HG03565 (cell line): ENCODE data around the gene RCAN1.
"Not testable (repeated sequence)": the region's sequence is repeated elsewhere in the genome, so short reads cannot be mapped to it uniquely, and the experiment has no call there.

Source experiments
- ATAC-seq: cut with Tn5 transposase; IDR thresholded peaks from one replicate; pipeline ENCODE4 v1.9.1; 2021; ENCODE audit warnings: mild to moderate bottlenecking, moderate library complexity; ENCODE audit not compliant: unreplicated experiment

Gene RCAN1

DNA sequence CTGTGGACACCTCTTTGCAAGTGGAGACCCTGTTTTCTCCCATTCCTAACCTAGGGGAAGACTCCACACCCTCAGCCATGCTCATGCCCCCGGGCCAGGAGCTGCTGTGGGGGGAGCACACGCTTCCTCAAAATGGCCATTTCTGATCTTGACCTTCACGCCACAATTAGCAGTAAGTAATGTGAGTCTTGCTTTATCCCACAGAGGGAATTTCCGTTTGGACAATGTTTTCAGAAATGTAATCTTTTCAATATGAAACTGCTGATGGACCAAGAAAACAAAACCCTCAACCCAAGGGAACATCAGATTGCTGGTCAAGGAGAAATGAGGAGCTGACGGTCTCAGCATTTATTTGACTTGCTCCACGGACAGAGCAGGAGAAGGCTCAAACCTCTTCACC is 94.6 kb downstream of the RCAN1 start:
- no peak for ATAC-seq

DNA sequence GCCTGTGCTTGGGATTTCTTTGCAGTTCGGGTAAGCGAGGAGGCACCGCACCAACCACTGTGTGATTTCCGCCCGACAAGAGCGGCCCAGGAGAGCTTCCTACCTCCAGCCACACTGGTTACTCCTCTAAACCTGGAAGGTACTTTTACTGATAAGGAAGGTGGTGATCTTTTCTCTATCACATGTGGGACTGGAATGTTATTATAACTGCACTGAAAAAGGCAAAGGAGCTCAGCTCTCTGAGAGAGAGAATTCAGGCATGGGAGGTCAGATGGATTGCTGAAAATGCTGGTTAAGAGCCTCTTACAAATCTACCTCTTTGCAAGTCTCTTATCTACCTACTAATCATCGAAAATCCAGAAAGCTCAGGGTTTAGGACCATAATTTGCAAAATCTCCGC is 95.2 kb downstream of the RCAN1 start:
- ATAC-seq, result no peak

DNA sequence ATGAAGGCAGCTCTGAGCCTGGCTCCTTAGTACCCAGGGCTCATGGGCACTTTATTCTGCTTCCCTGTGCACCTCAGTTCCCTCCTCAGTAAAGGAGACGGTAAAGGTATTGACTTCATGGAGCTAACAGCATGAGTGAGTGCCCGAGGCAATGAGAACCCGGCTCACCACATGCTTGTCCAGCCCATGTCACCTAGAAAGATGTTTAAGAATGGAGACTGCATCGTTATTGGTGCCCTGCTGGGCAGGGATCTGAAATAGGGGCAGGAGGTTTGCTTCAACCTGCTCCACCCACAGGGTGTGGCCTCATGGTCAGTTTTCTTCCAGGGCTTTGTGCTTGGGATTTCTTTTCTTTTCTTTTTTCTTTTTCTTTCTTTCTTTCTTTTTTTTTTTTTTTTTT is 95.9 kb downstream of the RCAN1 start:
- ATAC-seq, result no peak

DNA sequence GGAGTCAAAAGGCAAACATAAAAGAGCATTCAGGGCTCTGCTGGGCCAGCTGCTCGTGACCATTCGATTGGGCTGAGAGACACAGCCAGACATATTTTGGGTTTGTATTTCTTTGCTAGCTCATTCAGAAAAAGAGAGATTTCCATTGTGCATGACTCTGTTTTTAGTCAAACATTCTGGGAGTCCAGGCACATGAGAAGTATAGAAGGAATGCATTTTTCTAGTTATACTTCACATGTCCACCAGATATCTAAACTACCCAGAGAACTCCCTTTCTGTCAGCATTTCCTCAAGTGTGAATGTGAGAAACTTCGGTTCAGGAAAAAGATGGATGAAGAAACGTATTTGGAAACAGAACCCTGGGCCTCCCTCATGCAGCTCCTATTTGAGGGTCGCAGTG is 96.6 kb downstream of the RCAN1 start:
- no peak for ATAC-seq

DNA sequence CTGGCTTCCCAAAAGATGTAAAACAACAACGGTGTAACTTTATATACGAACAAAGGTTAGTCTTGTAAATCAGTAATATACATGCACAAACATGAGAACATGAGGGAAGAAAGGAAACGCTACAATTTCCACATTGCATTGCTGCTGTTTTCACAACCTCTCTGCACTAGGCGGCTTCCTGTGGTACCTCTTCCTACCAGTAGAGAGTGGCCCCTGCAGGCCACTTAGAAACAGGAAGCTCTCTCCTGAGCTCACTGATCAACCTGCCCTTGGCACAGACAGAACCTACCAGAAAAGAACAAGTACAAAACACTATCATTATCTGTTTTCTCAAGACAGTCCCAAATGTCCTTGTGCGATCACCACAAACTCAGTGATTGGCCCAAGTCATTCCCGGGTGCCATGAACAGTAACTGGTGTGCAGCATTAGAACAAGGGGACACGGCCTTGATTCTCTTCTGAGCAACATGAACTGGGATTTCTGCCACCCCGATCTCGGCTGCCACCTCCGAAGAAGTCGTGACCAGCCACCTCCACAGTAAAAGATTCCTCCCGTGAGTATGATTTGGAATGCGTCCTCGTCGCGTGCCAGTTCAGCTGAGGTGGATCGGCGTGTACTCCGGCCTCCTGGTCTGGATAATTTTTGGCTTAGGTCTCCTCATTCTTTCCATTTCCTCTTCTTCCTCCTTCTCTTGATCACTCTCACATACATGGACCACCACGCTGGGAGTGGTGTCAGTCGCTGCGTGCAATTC is 97.2 kb downstream of the RCAN1 start:
- no peak for ATAC-seq

DNA sequence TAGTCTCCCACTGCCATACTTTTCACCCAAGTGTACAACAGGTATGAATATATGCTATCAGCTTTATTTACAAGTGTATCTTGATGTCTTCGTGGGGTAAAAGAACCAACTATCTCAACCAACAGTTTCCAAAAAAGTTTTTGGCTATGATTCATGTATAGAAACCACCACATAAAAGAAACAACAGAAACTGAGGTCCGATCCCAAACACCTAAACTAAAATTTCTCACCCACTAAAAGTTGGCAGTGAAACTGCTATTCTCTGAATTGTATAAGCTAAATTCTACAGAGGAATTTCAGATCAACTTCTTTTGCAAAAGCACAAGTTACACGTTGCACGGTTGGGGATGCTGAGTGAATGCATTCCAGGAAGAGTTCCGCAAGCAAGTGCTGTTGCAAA is 97.9 kb downstream of the RCAN1 start:
- no peak for ATAC-seq

DNA sequence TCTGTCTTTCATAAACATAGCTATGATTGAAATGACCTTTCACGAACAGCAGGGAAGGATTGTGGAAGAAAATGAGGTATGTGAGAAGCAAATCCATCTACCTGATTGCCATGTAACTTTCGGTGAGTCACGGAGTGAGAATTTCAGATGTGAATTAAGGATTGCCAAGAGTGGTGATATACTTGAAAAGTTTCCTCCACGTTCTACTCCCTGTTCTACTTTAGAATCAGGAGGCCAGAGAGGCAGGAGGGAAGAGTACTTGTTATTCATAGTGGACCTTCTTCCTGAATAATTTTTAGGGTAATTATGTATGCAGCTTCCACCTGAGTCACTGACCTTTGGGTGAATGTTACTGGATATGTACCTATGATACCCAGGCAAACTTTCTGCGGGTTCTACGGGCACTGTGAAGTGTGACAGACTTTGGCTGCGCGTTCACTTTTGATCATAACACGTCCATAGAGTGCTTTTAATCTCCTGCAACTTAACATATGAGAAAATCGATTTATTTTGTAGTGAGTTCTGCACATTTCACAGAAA is 100.3 kb downstream of the RCAN1 start:
- ATAC-seq, result no peak

DNA sequence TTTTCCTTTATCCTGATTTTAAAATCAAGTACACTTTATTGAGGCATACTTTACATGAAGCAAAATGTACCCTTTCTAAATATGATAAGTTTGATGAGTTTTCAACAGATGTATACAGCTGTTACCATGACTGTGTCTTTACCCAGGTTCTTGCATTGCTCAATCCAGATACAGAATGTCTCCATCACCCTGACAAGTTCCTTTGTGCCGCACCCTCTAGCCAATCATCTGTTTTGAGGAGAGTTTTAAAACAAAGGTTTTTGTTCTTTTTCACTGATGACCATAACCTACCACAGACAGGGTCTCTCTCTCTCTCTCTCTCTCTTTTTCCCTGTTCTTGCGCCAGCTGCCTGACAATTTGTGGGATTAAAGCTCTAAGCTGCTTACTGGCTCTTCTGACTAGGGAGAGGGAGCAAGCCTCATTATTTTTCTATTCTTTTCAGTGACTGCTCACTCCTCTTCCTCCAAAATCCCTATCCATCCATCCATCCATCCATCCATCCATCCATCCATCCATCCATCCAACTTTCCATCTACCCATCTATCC is 101.7 kb downstream of the RCAN1 start:
- no peak for ATAC-seq

DNA sequence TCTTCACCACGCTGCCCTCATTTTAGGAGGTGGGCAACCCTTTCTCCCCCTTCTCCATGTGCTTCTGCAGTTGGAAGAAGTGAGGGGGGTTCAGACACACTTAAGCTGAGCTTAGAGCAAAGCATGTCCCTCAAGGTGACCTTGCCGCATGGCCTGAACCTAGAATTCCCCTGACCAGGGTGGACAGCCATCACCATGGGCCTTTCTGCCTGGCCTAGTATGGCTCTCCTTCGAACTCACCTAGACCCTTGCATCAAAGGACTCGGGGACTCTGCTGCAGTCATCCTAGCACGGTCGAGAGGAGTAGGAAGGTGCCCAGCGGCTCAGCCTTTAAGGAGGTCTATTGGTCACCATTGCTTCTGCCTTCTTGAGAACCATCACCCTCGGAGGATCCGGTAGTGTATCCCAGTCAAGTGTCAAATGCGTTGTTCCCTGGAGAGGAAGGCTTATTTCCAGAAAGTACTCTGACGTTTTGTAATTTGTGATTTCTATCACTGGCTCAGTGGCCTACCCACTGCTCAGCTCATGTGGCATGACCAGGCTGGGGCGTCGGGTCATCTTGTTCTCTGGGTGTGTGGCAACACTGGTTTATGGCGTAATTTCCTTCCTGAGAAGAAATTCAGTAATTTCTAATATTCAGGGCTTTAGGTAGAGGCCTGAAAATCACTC is 103.0 kb downstream of the RCAN1 start, which contains the start of gene KCNE1:
TSS of gene KCNE1 (minus strand) at position 424 of the 669 bp plus-strand sequence. CDS start 62,576 bp downstream, outside the sequence.
- ATAC-seq, result no peak

DNA sequence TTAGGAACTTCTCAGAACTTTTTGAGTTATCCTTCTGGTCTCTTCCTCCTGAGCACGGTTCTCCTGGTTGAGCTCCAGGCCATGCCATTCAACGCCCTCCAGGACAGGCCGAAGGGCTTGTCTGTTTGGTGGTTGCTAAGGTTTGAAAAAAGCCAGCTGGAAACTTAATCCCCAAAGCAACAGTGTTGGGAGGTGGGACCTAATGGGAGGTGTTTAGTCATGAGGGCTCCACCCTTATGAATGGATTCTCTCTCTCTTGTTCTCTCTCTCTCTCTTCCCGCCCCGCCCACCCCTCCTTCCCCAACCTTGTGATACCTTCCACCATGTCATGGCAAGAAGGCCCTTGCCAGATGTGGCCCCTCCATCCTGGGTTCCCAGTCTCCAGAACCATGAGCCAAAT is 103.7 kb downstream of the RCAN1 start:
- ATAC-seq, result no peak

DNA sequence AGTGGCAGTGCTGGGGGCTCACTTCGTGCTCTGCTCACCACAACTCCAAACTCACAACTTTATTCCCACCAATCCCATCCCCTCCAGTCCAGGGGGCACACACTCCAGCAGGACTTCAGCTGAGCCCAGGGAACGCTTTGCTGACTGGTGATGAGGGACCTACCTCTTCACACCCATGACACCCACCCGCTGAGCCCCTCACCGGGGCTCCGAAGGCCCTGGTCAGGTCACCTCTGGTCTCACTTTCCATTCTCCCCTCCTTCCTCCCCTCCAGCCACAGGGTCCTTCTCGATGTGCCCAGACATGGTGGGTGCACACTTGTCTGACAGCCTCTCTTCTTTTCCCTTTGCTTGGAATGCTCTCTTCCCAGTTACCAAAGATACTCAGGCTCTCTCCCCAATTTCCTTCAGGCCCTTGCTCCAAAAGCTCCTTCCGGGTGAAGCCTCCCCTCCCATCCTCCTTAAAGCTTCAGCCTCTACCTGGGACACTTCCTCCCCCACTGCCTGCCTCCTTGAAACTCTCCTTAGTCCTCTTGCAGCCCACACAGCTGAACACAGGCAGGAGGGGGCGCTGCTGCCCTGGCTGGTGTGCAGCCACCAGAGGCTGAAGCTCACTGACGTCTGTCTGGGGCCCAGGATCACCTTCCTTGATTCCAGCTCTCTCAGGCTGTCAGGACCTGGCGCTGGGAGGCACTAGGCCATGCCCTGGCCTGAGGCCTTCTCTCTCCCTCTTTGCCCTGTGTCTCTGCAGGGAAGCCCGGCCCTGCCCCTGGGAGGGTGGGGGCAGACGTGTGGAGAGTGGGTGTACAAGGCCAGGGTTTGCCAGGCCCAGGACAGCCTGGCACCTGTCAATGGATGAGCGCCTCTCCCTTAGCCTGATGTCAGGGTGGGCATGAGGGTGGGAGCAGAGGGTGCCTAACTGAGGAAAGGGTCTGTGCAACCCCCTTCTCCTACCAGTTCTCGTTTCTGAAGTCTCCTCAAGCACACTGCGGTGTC is 104.5 kb downstream of the RCAN1 start:
- no peak for ATAC-seq

DNA sequence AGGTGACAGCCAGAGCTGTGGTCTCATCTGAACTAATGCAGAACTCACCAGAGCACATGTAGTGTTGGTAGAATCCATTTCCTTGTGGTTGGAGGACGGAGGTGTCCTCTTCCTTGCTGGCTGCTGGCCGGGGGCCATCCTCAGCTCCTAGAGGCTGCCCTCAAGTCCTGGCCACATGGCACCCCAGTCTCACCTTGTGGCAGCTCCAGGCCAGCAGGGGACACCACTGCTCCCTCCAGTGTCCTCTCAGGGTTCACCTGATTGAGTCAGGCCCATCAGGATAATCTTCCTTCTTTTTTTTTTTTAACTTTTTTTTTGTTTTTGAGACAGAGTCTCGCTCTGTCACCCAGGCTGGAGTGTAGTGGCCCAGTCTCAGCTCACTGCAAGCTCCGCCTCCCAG is 105.8 kb downstream of the RCAN1 start:
- ATAC-seq, result no peak

DNA sequence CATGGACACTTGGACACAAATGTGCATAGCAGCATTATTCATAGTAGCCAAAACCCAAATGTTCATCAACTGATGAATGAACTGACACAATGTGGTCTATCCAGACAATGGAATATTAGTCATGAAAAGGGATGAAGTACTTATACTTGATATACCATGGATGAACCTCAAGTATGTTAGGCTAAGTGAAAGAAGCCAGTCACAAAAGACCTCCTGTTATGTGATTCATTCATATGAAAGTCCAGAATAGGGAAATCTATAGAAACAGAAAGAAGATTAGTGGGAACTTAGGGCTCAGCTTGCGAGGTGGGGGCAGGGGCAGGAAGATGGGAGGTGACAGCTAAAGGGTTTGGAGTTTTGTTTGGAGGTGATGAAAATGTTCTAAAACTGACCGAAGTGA is 110.3 kb downstream of the RCAN1 start:
- no peak for ATAC-seq

DNA sequence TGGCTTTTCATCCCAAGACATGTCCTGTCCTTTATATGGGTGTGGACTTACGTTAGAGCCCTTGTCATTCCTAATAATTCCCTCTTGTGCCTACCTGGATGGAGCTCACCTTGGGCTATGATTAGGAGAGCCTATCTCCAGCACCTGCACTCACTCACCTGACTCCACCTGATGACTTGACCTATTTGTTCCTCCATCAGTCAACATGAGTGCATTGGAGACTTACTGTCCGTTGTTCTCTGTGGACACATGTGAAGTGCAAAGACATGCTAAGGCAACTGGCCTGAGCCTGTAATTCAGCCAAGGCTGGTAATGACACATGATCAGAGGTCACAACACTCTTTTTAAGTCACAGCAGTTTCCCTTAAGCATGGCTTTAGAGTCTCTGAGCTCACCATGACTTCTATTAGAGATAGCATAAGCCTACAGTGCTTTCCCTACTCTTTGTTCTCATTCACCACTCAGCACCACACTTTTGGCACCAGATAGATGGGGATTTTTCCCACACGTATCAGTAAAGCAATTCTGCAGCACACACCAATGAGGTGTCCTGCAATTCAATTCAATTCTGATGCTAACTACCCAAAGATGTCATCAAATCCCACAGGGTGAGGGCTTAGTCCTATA is 112.3 kb downstream of the RCAN1 start:
- no peak for ATAC-seq

DNA sequence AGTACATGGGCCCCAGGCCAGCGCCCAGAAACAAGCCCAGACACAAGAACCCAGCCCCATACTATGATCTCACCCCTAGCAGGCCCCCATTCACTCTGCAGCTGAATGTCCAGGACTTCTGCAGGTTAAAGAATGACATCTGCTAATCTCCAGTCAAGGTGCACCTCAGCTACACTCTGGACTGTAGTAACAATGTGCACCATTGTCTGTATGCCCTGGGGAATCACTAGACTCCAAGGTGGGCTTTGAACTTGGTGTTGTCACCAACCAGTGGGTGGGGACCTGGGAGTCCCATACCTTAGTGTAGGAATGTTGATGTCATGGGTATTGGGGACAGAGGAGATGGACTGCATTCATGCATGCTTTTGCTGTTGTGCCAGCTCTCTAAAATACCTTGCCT is 113.2 kb downstream of the RCAN1 start:
- no peak for ATAC-seq

DNA sequence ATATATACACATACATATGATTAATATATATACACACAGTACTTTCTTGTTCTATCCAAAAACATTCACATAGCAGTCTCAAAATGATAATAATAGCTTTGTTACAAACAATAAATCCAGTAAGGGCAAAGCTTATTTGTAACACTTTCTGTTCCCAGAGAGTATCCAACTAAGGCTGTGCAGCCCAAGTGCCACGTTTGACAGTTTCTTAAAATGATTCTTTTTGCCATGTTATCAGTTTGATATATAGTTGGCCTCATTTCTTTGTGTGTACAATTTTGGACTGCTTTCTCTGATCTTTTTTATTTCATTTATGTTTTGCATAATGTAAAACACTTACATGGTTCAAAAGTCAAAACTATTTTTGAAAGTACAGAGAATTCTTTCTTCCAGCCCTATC is 114.7 kb downstream of the RCAN1 start:
- ATAC-seq, result no peak

DNA sequence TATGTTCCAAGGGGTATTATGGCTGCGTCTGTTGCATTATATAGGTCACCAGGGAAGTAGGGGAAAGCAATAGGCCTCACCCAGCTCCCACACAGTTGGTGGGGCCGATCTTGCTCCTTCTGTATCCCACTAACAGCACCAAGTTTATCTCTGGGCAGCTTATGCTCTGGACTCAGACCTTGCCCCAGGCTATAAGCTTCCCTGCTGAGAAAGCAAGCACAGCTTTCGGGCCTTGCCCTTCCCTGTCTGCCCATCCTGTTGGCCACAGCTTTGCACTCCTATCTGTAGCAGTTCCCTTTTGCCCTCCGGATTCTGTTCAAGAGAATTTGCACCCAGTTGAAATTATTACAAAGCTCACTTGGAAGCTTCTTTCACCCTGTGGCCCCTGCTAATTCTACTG is 115.8 kb downstream of the RCAN1 start:
- ATAC-seq, result no peak

DNA sequence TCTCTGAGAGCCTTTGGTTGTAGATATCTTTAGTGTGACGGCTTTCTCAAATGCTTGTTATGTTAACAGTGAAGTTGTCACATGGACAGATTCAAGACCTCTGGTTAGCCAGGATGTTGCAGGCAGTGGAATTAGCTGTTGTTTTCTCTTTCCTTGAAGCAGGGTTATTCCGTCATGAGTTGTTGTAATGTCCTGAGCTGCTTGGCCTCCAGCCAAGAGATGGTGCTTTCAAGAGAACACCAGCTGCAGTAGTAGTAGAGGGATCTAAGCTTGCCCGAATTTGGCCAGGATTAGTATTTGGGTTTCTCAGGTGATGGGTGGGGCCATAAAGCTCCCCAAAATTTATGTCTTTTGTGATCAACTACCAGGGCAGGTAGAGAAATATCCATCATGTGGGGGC is 116.3 kb downstream of the RCAN1 start:
- ATAC-seq, result no peak

DNA sequence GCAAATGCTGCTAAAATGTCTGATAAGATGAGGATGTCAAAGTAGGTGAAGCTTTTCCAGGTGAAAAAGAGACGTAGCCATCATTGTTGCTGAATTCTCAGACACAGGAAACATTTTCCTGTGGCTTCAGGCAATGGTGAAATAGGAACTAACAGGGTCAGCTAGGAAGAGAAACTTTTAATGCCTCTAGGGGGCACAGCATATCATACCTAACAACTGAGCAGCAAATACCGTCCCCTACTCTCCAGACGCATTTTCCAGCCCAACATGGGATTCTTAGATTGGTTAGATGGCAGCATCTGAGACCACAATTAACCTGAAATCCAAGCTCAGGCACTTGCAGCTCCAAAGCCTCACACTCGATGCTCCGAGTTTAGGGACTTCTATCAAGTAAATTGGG is 131.1 kb downstream of the RCAN1 start:
- not testable (repeated sequence) for ATAC-seq

DNA sequence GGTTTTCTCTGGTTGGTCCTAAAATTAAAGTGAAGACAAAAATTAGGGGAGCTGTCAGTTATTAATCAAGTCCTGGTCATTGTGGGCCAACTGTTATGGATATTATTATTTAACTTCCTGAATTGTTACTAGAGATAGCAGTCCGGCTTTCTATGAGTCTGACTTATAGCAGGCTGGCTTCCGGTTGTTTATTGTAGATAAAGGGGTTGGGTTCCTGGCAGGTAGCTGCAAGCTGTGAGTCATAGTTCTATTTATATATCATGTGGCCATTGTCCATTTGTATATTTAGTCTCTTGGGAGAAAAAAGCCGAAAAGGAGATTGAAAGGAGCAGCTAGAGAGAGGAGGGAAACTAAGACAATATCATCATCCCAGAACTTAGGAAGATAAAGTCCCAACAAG is 131.5 kb downstream of the RCAN1 start:
- ATAC-seq, result not testable (repeated sequence)
